IPS-NIHi11 (cell line): ENCODE results near the gene SLC6A17.

Experiments used
- DNase-seq: peaks from one replicate; pipeline ENCODE4 v3.0.0; 2012; ENCODE audit warnings: mixed read lengths, low spot score

The SLC6A17 gene

GRCh38 chr1:110242062-110242461, 91.8 kb downstream of the SLC6A17 start:
- no peak for DNase-seq

- no peak for DNase-seq
Measured at GRCh38 chr1:110242731-110243130, 92.4 kb downstream of the SLC6A17 start.

GRCh38 chr1:110243146-110243545, 92.9 kb downstream of the SLC6A17 start:
- no peak for DNase-seq

- DNase-seq, result no peak
Measured at GRCh38 chr1:110243574-110243973, 93.3 kb downstream of the SLC6A17 start.

GRCh38 chr1:110245876-110246620, 95.8 kb downstream of the SLC6A17 start:
- no peak for DNase-seq

GRCh38 chr1:110248746-110249145, 98.5 kb downstream of the SLC6A17 start:
- DNase-seq, result no peak

GRCh38 chr1:110249256-110249655, 99.0 kb downstream of the SLC6A17 start:
- DNase-seq, result no peak

GRCh38 chr1:110250008-110250407, 99.7 kb downstream of the SLC6A17 start:
- DNase-seq, result no peak

- no peak for DNase-seq
Measured at GRCh38 chr1:110250749-110251148, 100.5 kb downstream of the SLC6A17 start.
